Measurements from ENCODE around the gene MYH10.

MYH10 gene

DNA sequence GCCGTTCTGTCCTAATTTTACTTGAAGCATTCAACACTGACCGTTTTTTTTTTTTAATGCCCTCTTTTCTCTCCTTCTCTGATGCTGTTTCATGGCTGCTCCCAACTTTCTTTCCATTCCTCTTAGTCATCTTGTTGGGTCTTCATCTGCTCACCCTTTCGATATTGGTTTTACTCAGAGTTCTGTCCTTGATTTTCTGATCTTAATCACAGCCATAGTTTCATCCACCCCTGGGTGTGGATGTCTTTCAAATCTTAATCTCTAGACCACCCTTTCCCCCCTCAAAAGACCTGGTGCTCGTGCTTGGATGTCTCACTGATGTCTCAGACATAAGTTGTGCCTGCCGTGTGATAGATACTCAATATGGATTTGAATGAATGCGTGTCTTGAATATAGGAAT, 172.4 kb downstream of the MYH10 start:
- in situ Hi-C loops (cut with MboI; ENCODE audit: low sequenced_read_pairs), result no loop called here

DNA sequence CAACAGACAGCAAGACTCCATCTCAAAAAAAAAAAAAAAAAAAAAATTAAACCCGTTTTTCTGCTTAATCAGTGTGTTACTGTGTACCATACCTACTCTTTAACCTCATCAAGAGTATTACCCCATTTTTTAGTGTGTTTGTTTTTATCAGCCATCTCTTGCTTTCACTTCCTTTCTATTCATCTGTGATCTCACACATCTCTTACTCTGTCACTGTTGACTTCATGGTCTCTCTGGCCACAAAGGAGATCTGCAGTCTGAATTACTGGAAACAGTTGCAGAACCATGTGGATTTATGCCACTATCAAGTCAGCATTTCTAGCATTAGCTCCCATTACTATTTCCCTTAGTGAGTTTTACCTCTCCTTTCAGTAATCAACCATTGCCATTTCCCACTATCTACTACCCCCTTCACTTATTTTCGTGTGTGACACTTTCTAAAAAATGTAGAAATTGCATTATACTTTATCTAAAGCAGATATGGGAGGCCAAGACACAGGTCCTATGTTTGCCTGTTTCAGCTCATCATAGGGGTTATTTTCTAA, 174.8 kb downstream of the MYH10 start:
- in situ Hi-C loops (cut with MboI; ENCODE audit: low sequenced_read_pairs), result no loop called here

DNA sequence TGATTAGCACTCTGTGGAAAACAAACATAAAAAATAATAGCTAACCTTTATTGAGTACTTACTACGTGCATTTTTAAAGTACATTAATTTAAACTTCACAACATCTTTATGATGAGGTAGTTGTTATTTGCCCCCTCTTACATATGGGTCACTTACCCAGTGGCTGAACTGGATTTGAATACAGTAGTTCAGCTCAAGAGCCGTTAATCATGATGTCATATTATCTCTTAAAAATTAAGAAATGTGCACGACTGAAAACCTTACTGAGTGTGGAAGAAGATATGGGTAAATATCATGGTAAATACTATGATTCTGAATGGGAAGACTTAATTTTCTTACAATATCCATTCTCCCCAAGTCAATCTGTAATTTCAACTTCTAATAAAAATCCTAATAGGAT, 177.2 kb downstream of the MYH10 start:
- in situ Hi-C loops (cut with MboI; ENCODE audit: low sequenced_read_pairs), result no loop called here

DNA sequence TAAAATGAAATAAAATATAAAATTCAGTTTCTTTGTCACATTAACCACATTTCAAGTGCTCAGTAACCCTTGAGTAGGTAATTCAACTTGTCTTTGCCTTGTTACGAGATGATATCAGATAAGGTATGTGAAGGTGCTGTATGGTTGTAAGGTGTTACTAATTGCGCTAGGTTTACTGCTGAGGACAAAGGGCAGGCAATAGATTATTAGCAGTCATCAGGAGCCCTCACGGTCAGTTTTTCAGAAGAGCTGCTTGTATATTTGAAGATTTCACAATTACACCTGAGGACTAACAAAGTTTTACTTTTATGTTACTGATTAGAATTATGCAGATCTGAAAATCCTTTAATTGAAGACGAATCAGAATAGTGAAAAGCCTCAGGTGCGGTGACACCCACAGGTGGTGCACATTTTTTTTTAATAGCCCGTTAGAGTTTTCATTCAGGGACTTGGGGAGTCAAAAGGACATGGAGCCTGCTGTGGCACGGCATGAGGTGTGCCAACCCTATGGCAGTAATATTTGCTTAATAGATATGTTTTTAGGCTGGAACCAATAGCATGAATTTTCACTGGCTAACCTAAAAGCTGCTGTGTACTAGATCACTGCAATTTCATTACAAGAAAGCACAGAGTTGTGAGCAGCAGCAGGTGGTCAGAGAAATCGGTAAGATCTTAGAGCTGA, 178.5 kb downstream of the MYH10 start:
- in situ Hi-C loops (cut with MboI; ENCODE audit: low sequenced_read_pairs), result no loop called here

DNA sequence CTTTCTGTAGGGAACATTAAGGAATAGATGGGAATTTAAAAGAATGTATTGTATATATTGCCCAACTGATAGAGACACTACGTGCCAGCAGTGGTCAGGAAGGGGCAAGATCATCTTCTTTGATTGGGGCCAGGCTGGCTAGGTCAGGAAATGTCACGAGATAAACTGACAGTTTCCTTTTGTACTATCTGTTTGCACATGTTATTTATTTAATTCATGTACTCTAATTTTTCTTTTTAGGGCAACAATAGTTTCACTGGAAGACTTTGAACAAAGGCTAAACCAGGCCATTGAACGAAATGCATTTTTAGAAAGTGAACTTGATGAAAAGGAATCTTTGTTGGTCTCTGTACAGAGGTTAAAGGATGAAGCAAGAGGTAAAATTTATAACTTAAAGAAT, 182.2 kb downstream of the MYH10 start:
- in situ Hi-C loops (cut with MboI; ENCODE audit: low sequenced_read_pairs), result no loop called here

DNA sequence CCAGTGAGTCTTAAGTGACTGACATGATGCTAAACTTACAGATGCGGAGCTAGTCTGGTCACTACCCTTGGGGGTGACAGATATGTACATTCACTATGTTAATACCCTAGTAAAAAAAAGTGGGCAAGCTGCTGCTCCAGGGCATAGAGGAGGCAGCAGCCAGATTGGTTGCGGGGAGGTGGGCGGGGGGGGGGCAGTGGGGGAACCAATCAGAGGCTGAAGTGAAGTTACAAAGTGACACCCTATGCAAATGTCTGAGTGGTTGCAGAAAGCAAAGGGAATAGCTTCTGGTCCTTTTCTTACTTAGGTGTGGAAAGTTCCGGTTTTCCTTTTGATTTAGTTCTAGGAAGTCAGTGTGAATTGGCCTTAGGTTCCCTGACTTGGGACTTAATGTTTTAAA, 182.7 kb downstream of the MYH10 start:
- in situ Hi-C loops (cut with MboI; ENCODE audit: low sequenced_read_pairs), result no loop called here

DNA sequence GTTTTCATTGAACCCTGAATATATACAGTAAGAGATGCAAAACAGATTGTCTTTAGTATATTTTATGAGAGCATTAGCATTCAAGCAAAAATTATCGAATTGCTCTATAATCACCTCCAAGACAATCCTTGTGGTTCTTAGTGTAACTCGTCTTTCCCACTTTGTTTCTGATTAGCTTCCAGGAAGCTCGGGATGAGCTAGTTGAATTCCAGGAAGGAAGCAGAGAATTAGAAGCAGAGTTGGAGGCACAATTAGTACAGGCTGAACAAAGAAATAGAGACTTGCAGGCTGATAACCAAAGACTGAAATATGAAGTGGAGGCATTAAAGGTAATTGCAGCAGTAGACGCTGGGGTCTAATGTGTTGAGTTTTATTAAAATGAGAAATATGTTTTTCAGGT, 185.0 kb downstream of the MYH10 start:
- in situ Hi-C loops (cut with MboI; ENCODE audit: low sequenced_read_pairs), result no loop called here

DNA sequence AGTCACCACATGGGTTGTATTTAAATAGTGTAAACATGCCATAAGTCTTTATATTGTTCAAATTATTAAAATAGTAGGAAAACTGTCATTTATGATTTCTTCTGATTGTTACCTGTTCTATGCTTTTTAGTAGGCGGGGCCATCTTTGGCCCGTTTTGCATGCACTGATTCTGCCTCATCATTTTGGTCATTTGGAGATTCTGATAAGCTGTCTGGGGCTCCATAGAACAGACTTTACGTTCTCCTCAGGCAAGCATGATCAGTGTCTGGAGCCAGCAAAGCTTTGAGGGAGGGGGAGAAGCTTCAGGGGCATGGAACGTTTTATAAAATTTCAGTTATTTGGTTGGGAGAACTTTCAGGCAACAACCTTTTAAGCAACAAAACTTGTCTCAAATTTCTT, 186.0 kb downstream of the MYH10 start:
- in situ Hi-C loops (cut with MboI; ENCODE audit: low sequenced_read_pairs), result no loop called here

DNA sequence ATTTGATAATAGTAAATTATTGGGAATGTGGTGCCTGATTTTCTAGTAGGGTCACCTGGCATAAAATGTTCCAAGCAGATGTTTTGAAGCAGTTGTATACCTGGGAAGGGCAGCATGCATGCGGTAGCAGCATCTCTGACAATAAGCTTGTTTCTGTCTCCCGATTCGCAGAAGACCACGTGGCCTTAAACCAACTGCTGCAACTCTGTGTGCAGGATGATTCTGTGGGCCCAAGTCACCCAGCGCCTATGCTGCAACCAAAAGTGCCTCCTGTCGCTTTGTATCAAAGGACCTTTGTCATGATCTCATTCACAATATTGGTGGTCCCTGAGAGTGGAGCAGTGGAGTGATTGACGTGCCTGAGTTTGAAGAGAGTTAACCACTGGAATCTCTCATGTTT, 186.8 kb downstream of the MYH10 start:
- in situ Hi-C loops (cut with MboI; ENCODE audit: low sequenced_read_pairs), result no loop called here

DNA sequence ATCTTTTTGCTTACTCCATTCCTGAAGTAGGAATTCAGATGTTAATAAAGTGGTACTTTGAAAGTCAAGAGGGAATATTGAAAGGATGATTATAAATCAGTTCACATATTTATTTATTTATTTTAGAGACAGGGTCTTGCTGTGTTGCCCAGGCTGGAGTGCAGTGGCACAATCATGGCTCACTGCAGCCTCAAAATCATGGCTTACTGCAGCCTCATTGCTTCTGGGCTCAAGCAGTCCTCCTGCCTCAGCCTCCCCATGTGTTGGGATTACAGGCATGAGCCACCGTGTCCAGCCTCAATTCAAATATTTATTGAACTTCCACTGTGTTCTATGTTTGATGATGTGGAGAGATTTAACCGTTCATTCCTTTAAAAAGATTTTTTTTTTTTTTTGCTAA, 188.2 kb downstream of the MYH10 start:
- in situ Hi-C loops (cut with MboI; ENCODE audit: low sequenced_read_pairs), result no loop called here

DNA sequence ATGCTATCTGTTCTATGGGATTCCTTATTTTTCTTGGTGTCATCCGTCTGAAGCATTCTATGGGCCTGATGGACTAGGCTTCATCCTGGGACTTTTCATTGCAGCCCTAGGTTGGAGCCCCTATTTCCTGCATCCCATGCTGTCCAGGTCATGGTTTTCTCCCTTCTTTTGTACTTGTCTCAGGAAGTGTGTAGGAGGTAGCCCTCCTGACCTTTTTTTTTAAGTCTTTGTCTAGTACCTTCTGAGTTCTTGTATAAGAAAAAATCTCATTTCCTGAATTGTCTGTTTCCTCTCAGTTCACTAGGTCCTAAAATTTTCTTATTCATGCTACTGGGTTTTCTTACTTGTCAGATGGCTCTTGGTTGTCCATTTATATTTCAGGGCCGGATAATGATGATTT, 188.8 kb downstream of the MYH10 start:
- in situ Hi-C loops (cut with MboI; ENCODE audit: low sequenced_read_pairs), result no loop called here

DNA sequence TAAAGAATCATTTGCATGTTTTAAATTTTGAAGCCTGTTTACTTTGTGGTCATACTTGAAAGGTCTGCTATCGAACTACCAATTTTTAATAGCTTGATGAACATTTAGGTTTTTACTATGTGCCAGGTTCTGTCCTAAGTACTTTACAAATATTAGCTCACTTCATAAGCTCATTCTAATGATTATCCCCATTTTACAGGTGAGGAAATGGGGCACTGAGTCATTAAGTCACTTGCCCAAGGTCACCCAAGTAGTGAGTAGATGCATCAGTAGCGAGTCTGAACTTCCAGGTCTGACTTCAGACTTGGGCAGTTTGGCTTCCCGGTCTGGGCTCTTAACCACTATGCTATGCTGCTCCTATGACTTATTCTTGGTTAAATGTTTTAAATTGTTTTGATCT, 190.8 kb downstream of the MYH10 start:
- in situ Hi-C loops (cut with MboI; ENCODE audit: low sequenced_read_pairs), result no loop called here

DNA sequence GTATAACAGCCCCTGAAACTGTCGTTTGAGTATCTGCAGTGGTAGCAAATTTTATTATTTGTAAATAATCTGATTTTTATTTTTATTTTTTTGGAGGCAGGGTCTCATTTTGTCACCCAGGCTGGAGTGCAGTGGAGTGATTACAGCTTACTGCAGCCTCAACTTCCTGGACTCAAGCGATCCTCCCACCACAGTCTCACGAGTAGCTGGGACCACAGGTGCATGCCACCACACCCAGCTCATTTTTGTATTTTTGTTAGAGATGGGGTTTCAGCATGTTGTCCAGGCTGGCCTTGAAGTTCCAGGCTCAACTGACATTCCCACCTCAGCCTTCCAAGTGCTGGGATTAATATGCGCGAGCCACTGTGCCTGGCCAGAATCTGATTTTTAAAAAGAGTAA, 192.1 kb downstream of the MYH10 start:
- in situ Hi-C loops (cut with MboI; ENCODE audit: low sequenced_read_pairs), result no loop called here

DNA sequence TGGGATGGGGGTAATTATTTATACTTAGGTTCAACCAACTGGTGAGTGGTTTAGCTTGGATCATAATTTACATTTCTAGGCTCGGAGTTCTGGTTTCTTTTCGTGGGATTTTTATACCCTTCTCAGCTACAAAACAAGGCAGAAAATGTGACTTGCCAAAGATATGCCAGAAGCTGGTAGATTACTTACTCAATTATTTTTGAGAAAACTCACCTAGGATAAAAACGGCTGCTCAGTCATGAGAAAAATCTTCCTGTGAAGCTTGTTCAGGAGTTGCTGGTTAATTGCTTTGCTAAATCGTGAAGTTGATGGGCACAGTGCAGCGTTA, 193.7 kb downstream of the MYH10 start:
- in situ Hi-C loops (cut with MboI; ENCODE audit: low sequenced_read_pairs), result no loop called here

DNA sequence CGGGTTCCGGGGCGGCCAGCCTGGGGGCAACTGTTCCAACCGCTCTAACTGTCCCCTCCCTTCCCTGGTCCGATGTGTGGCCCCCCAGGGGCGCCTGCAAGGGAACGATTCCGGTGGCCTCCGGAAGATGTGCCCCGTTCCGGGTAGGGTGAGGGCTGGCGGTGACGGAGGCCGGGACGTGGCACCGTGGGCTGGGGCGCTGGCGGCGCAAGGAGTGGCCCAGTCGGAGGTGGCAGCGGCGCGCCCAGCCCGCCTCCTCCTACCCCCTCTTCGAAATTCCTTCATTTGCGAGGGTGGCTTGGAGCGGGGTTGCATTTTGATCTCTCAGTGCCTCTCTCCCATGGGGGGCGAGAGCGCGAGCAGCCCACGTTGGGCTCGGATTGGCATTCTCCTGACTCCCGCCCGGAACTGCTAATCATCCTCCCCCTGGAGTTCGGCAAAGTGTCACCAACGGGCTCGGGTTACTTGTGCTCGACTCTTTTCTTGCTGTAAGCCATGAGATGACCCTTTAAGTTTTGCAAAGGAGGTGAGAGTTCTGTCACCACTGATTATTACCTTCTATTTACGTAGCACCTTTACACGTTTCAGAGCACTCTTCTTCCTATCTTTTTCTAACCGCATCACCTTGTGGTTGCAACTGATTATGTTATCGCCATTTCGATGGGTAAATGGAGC, 194.2 kb downstream of the MYH10 start:
- in situ Hi-C loops (cut with MboI; ENCODE audit: low sequenced_read_pairs), result no loop called here

DNA sequence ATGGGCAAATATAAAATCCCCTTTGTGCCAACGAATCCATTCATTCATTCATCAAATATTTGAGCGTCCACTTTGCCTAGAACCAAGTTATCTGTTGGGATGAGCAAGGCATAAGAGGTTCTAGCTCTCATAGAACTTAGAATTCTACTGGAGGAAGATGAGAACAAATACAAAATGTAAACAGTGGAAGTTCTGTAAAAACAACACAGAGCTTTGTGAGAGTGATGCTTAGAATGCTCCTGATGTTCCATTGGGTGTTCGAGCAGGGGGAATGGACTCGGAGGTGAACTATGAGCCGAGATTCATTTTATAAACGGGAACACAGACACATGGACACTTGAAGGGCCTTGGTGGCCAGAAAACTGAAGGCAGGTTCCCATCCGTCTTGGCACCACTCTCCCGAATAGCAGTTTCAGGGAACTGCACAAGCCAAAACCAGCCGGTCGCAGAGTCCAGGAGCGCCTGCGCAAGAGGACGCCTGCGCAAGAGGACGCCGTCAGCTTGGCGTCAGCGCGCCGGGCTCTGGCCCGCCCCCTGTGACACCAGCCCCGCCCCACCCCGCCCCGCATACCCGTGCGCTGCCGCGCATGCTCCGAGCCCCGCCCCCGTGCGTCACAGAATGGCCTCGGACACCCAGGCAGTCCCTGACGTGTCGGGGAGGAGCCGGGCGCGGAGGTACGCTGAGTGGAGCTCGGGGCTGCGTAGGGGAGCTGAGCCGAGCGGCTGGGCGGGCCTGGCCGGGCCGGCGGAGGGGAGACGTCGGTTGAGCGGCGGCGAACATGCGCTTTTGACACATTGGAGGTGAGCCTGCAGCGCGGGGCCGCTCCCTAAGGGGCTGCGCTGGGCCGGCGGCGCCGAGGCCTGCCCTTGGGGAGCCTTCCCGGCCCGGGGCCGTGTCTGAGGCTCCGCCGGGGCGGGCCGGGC, 195.0 kb downstream of the MYH10 start, which contains the start of gene NDEL1:
NDEL1 (plus strand) TSS at position 640 of the 924 bp plus-strand sequence. CDS start 8,388 bp downstream, outside the sequence.
- in situ Hi-C loops (cut with MboI; ENCODE audit: low sequenced_read_pairs), result no loop called here

DNA sequence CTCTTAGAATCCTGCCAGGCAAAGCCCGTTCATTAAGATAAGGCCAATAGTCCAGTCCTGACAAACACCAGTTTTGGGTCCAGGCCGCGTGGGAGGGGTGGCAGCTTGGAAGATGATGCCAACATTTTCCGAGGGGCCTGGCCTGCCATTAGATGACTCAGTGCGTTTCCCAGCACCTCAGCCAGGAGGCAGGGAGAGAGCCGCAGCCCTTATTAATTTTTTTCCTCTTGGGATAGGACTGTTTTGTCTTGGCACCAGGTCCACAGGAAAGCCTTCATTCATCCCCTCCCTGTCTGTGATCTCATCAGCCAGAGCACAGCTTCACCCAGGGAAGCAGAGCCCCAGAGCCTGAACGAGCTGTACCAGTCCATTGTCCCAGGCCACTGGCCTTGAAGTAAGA, 199.6 kb downstream of the MYH10 start:
- in situ Hi-C loops (cut with MboI; ENCODE audit: low sequenced_read_pairs), result no loop called here

DNA sequence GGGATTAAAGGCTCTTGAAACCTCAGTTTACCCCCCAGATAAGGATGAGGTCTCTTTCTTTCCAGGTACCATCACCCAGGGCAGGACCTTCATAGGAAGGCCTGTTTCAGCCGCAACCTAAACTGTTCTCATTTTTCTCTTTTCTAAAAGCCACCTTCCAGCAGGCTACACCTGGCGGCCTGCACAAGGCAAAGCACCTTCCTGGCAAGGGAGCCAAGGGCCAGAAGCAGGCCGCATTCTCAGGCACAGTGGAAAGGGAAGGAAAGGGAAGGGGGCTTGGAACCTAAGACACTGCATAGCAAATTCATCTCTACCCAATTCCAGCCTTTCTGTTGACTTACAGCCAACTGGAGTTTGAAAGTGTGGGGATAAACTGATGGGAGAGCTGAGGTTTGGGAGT, 203.7 kb downstream of the MYH10 start:
- in situ Hi-C loops (cut with MboI; ENCODE audit: low sequenced_read_pairs), result no loop called here

DNA sequence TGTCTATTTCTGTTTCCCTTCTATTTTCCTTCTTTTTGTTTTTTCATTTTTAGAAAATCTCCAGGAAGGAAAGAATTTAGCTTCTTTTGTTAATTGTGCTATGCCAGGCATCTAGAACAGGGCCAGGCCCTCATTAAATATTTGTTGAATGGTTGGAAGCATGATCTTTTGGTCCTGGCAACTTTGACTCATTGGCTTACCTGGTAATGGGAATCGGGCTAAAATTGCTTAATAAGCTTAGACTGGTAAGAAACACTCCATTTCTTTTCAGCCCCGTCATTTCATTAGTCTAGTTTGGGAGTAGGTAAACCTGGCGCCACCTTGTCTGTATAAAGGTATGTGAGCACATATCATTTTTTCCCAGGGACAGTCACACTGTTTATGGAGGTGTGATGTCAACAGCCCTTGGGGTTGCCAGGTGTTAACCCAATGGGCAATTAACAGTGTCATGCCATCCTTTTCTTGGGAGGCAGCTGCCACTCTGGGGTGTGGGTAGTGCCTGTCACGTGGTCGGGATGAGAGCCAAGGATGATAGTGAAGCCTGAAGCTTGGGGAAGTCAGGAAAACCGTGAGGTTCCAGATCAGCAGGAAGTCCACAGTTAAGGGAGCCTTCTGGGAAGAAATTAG, 204.3 kb downstream of the MYH10 start:
- in situ Hi-C loops (cut with MboI; ENCODE audit: low sequenced_read_pairs), result no loop called here

All from HL-60/S4 treated with phorbol 12-myristate 13-acetate at 8.2 ng/mL for 4 days and 3 days (cell line).